Amniotic epithelial cell (primary cell): ENCODE data around the gene BCLAF1.
"Not testable (repeated sequence)": the region's sequence is repeated elsewhere in the genome, so short reads cannot be mapped to it uniquely, and the experiment has no call there.

ENCODE experiments used
- DNase-seq: peaks from one replicate; pipeline ENCODE4 v3.0.0-alpha.2; 2010; ENCODE audit warnings: low read depth

BCLAF1 gene

GRCh38 chr6:136249811-136250685, 39.6 kb downstream of the BCLAF1 start, which contains the start of gene MTFR2:
TSS of gene MTFR2 (minus strand) at chr6:136250311. CDS start at chr6:136249099, 1,212 bp downstream.
- DNase-seq, result peak; percentile 99

GRCh38 chr6:136249336-136249735, 40.3 kb downstream of the BCLAF1 start:
- DNase-seq, result no peak

- DNase-seq, result peak; percentile 78
These were observed 45.5 kb downstream of the BCLAF1 start for GRCh38 chr6:136244061-136244616.

- DNase-seq, result peak; percentile 55
These were observed 53.0 kb downstream of the BCLAF1 start for GRCh38 chr6:136236466-136237293.

GRCh38 chr6:136235233-136235564, 54.4 kb downstream of the BCLAF1 start:
- peak; percentile 41 for DNase-seq

GRCh38 chr6:136232701-136233100, 56.9 kb downstream of the BCLAF1 start:
- no peak for DNase-seq

- DNase-seq, result no peak
These were observed 59.3 kb downstream of the BCLAF1 start for GRCh38 chr6:136230219-136230853.

GRCh38 chr6:136228814-136229213, 60.8 kb downstream of the BCLAF1 start:
- no peak for DNase-seq

- DNase-seq, result peak; percentile 39
These were observed 62.8 kb downstream of the BCLAF1 start for GRCh38 chr6:136226674-136227377.

GRCh38 chr6:136226027-136226673, 63.5 kb downstream of the BCLAF1 start:
- DNase-seq, result peak; percentile 83

GRCh38 chr6:136225496-136225895, 64.2 kb downstream of the BCLAF1 start:
- DNase-seq, result no peak

GRCh38 chr6:136224974-136225373, 64.7 kb downstream of the BCLAF1 start:
- DNase-seq, result not testable (repeated sequence)

GRCh38 chr6:136216503-136217401, 72.9 kb downstream of the BCLAF1 start:
- no peak for DNase-seq

GRCh38 chr6:136213853-136214252, 75.8 kb downstream of the BCLAF1 start:
- DNase-seq, result no peak

GRCh38 chr6:136213012-136213539, 76.6 kb downstream of the BCLAF1 start:
- DNase-seq, result no peak

GRCh38 chr6:136212608-136213007, 77.0 kb downstream of the BCLAF1 start:
- no peak for DNase-seq

GRCh38 chr6:136210398-136211165, 79.1 kb downstream of the BCLAF1 start:
- DNase-seq, result no peak

GRCh38 chr6:136209496-136209895, 80.2 kb downstream of the BCLAF1 start:
- no peak for DNase-seq

- DNase-seq, result no peak
These were observed 80.9 kb downstream of the BCLAF1 start for GRCh38 chr6:136208783-136209182.
